HepG2 (cell line): ENCODE data around the gene RGL3. TPM values are rescaled to one million over a fixed set of nuclear protein-coding genes. Genes with fewer than 3 reads are reported as not detected.
A peak's percentile ranks its signal among the peaks of the same experiment; 100 is the strongest.

Source experiments
- ARID3A ChIP-seq: IDR thresholded peaks from 2 replicates; pipeline ENCODE4 v1.6.1; 2012; ENCODE audit warnings: low read depth, low read length, improper control_type of control experiment
- CENPT ChIP-seq: sonication (generic); formaldehyde crosslinking; IDR thresholded peaks from 2 replicates; pipeline ENCODE4 v1.8.0; 2022; ENCODE audit warnings: low read depth, mild to moderate bottlenecking, moderate library complexity, missing genetic modification reagents
- CHD2 ChIP-seq: IDR thresholded peaks from 2 replicates; pipeline ENCODE4 v1.6.1; 2011; ENCODE audit warnings: low read depth, low read length, improper control_type of control experiment
- ETS1 ChIP-seq: sonication (generic); formaldehyde crosslinking; IDR thresholded peaks from 2 replicates; pipeline ENCODE4 v1.4.0; 2020; ENCODE audit warnings: missing genetic modification reagents
- GRHL1 ChIP-seq: sonication (generic); formaldehyde crosslinking; conservative IDR thresholded peaks from 2 replicates; pipeline ENCODE4 v1.8.0; 2022; ENCODE audit warnings: missing genetic modification reagents
- HOMEZ ChIP-seq: IDR thresholded peaks from 2 replicates; pipeline ENCODE4 v1.6.1; 2016; ENCODE audit warnings: low read depth
- HOXA3 ChIP-seq: sonication (generic); formaldehyde crosslinking; IDR thresholded peaks from 2 replicates; pipeline ENCODE4 v1.5.0; 2020; ENCODE audit warnings: missing genetic modification reagents
- KDM5A ChIP-seq: fragments of 200-600 bp; sonication (generic); IDR thresholded peaks from 2 replicates; pipeline ENCODE4 v1.7.0; 2018; ENCODE audit warnings: antibody characterized with exemption, mild to moderate bottlenecking, low read length, borderline replicate concordance
- SIX1 ChIP-seq: sonication (generic); formaldehyde crosslinking; IDR thresholded peaks from 2 replicates; pipeline ENCODE4 v1.4.0; 2020; ENCODE audit warnings: missing genetic modification reagents, borderline replicate concordance
- ZBED4 ChIP-seq: sonication (generic); formaldehyde crosslinking; IDR thresholded peaks from 2 replicates; pipeline ENCODE4 v1.4.0; 2020; ENCODE audit warnings: missing genetic modification reagents, borderline replicate concordance
- ZFP36L1 ChIP-seq: sonication (generic); formaldehyde crosslinking; IDR thresholded peaks from 2 replicates; pipeline ENCODE4 v1.8.0; 2022; ENCODE audit warnings: mild to moderate bottlenecking, missing genetic modification reagents, moderate library complexity
- ZFP91 ChIP-seq: sonication (generic); formaldehyde crosslinking; IDR thresholded peaks from 2 replicates; pipeline ENCODE4 v1.9.0; 2022; ENCODE audit warnings: missing genetic modification reagents, mild to moderate bottlenecking, borderline replicate concordance
- ZNF143 ChIP-seq: sonication (generic); formaldehyde crosslinking; IDR thresholded peaks from 2 replicates; pipeline ENCODE4 v1.4.0; 2020; ENCODE audit warnings: missing genetic modification reagents
- ZNF644 ChIP-seq: IDR thresholded peaks from 2 replicates; pipeline ENCODE4 v1.6.1; 2016; ENCODE audit warnings: low read depth
- ZNF737 ChIP-seq: sonication (generic); formaldehyde crosslinking; IDR thresholded peaks from 2 replicates; pipeline ENCODE4 v1.5.0; 2020; ENCODE audit warnings: missing genetic modification reagents, mild to moderate bottlenecking, borderline replicate concordance
- polyA plus RNA-seq, 8 experiments: library from polyadenylated mRNA; depleted of rRNA in 3 of 8; stranded (reverse) in 7 of 8; unstranded in 1 of 8; fragments of >200 nt; fragmentation: Illumina TruSeq in 4 of 8; extraction: Trizol in 4 of 8; gene quantifications; 2 replicates each; pipeline versions ENCODE4 v1.2.1 to v1.2.3, GENCODE V29; 2011 to 2016; ENCODE audit warnings: low read depth in 4 of 8, missing spikeins in 1 of 8, mixed read lengths in 1 of 8; ENCODE audit not compliant: insufficient read depth in 1 of 8
- total RNA-seq, 5 experiments: library from RNA; depleted of rRNA; stranded (reverse); fragments of >200 nt; fragmentation: Illumina TruSeq; extraction: Trizol; gene quantifications; 2 replicates each; pipeline ENCODE4 v1.2.3, GENCODE V29; 2016; ENCODE audit warnings: low read depth in 1 of 5

RGL3 gene
- total and polyA plus RNA-seq, 2 of the 13 experiments (the other 11 are each of a cell fraction or from before 2014, with no cell fraction given) = 4.2 to 7.6 TPM

GRCh38 chr19:11346104-11346940 lies 72.8 kb downstream of the RGL3 start, which contains the start of the genes CCDC159 and TMEM205 (continued):
- peak; percentile 33; the same call in 1 of the 2 replicates for TF ChIP-seq ARID3A
- TF ChIP-seq ZNF644 (CRISPR knock-in tag) = 0 out of 2 replicates have a peak, but pooled peaks have one; percentile 27
- no peak for TF ChIP-seq ZNF737
- TF ChIP-seq CENPT (CRISPR knock-in tag) = no peak
- TF ChIP-seq ETS1 (CRISPR knock-in tag) = no peak
- no peak for TF ChIP-seq CHD2
- no peak for TF ChIP-seq SIX1 (CRISPR knock-in tag)
- no peak for TF ChIP-seq HOMEZ (CRISPR knock-in tag)
- TF ChIP-seq HOXA3 (CRISPR knock-in tag) = peak; percentile 46; the same call in 1 of the 2 replicates
- TF ChIP-seq KDM5A = peak; percentile 38; the same call in 1 of the 2 replicates
- TF ChIP-seq ZFP36L1 (CRISPR knock-in tag) = no peak
- no peak for TF ChIP-seq ZBED4 (CRISPR knock-in tag)
- TF ChIP-seq ZFP91 = peak; percentile 51; the same call in 1 of the 2 replicates
- no peak; the same call in 1 of the 2 replicates for TF ChIP-seq ZNF143
- no peak for TF ChIP-seq GRHL1 (CRISPR knock-in tag)
